PFSK-1 (cell line): ENCODE data around the gene TAC3.

Source experiments
- POLR2AphosphoS5 ChIP-seq: IDR thresholded peaks from 2 replicates; pipeline ENCODE4 v1.6.1; 2012; ENCODE audit warnings: low read depth, mild to moderate bottlenecking, control low read depth, low read length, moderate library complexity
- TAF1 ChIP-seq: IDR thresholded peaks from 2 replicates; pipeline ENCODE4 v1.6.1; 2012; ENCODE audit warnings: low read length, control low read depth, borderline replicate concordance; ENCODE audit not compliant: insufficient read depth

DNA sequence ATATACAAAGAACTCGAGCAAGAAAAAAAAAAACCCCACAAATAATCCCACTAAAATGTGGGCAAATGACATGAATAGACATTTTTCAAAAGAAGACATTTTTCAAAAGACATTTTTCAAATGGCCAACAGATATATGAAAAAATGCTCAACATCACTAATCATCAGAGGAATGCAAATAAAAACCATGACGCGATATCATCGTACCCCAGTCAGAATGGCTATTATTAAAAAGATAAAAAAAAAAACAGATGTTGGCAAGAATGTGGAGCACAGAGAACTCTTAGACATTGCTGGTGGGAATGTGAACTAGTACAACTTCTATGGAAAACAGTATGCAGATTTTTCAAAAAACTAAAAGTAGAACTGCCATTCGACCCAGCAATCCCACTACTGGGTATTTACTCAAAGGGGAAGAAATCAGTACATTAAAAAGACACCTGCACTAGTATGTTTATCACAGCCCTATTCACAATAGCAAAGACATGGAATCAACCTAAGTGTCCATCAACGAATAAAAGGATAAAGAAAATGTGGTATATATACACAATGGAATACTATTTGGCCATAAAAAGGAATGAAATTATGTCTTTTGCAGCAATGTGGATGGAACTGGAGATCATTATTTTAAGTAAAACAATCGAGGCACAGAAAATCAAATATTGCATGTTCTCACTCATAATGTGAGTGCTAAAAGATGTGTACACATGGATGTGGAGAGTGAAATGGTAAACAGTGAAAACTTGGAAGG lies 26.3 kb downstream of the TAC3 start:
- TF ChIP-seq POLR2AphosphoS5 (no peak), TAF1 (no peak)
